Right lobe of liver (tissue), 4 donors: ENCODE data around the gene IDUA.

Source experiments
- POLR2A ChIP-seq: fragments of 450-650 bp; IDR thresholded peaks from one replicate; pipeline ENCODE4 v1.6.1; 2017; ENCODE audit warnings: antibody characterized with exemption, mild to moderate bottlenecking
- TF ChIP-seq, protein P1 (sequence below), 4 donors: fragments of 200-600 bp in 3 of 4; fragments of 450-650 bp in 1 of 4; IDR thresholded peaks; one replicate each; pipeline versions ENCODE4 v1.5.1 to v1.8.0; 2016 to 2022; ENCODE audit warnings: antibody characterized with exemption in 4 of 4, mild to moderate bottlenecking in 2 of 4
- donor health status: DM: no; HTN: no; CAD: no.
- donor health status: DM: no; HTN: no; CAD: no.
- donor health status: DM: no; HTN: yes; CAD: no.

GRCh38 chr4:1019729-1020470 lies 33.1 kb downstream of the IDUA start:
- TF ChIP-seq, protein P1, sequence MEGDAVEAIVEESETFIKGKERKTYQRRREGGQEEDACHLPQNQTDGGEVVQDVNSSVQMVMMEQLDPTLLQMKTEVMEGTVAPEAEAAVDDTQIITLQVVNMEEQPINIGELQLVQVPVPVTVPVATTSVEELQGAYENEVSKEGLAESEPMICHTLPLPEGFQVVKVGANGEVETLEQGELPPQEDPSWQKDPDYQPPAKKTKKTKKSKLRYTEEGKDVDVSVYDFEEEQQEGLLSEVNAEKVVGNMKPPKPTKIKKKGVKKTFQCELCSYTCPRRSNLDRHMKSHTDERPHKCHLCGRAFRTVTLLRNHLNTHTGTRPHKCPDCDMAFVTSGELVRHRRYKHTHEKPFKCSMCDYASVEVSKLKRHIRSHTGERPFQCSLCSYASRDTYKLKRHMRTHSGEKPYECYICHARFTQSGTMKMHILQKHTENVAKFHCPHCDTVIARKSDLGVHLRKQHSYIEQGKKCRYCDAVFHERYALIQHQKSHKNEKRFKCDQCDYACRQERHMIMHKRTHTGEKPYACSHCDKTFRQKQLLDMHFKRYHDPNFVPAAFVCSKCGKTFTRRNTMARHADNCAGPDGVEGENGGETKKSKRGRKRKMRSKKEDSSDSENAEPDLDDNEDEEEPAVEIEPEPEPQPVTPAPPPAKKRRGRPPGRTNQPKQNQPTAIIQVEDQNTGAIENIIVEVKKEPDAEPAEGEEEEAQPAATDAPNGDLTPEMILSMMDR (IDR thresholded peaks at IDR 0.05) = no peak
- TF ChIP-seq POLR2A = no peak
